GM12878 (cell line): ENCODE measurements around the gene SMIM43. TPM values are rescaled to one million over a fixed set of nuclear protein-coding genes. Genes with fewer than 3 reads are reported as not detected.

Experiments used
- ATAC-seq: fragments of 200-7000 bp; cut with Tn5 transposase; 3 replicates; pipeline ENCODE4 v1.9.1; 2020; ENCODE audit warnings: mild to moderate bottlenecking, moderate library complexity
- BruUV-seq: library from RNA; stranded (reverse); fragments of 400-500 nt; replicated peaks from 2 replicates; lab custom pipeline; 2021; lab: Mats Ljungman, UMichigan
- CTCF ChIA-PET: fragments of 300-600 bp; sonication (Branson Sonifier 250); formaldehyde crosslinking; extraction: SDS; loops from one replicate; lab custom pipeline; 2021; ENCODE audit warnings: inconsistent platforms; lab: Yijun Ruan, JAX
- POLR2A ChIA-PET: fragments of 350-600 bp; formaldehyde crosslinking; extraction: SDS; loops from one replicate; lab custom pipeline; 2021; ENCODE audit warnings: inconsistent platforms; lab: Charles Lee
- RAD21 ChIA-PET: fragments of 300-600 bp; sonication (Branson Sonifier 250); formaldehyde crosslinking; loops from one replicate; lab custom pipeline; 2023; ENCODE audit warnings: antibody characterized with exemption; ENCODE audit not compliant: unreplicated experiment; lab: Charles Lee
- SMC1A ChIA-PET: fragments of 300-600 bp; sonication (Branson Sonifier 250); formaldehyde crosslinking; loops from one replicate; lab custom pipeline; 2023; ENCODE audit not compliant: unreplicated experiment, uncharacterized antibody; lab: Charles Lee
- DNase-seq: peaks from one replicate; pipeline ENCODE4 v3.0.0-alpha.2; 2011; ENCODE audit warnings: low read depth, low spot score
- FAIRE-seq: peaks from 3 replicates; lab custom pipeline; 2011; peaks lifted over from hg19 to GRCh38; lab: Jason Lieb, UNC
- H2AFZ ChIP-seq: 2 replicates; pipeline ENCODE4 v1.6.0; 2011; ENCODE audit warnings: low read depth, low read length, control low read depth; ENCODE audit not compliant: control insufficient read depth
- H3K27ac ChIP-seq: 2 replicates; pipeline ENCODE4 v1.5.1; 2011; ENCODE audit warnings: control low read depth; ENCODE audit not compliant: control insufficient read depth, insufficient read depth
- H3K27me3 ChIP-seq, 2 experiments: replicated peaks in 1 of 2; 2 replicates each; pipeline versions ENCODE4 v1.6.0 to v1.6.1; 2011; ENCODE audit warnings: low read length in 1 of 2; ENCODE audit not compliant: control insufficient read depth in 2 of 2, insufficient read depth in 2 of 2
- H3K36me3 ChIP-seq, 2 experiments: 2 replicates each; pipeline ENCODE4 v1.5.1; 2011; ENCODE audit warnings: low read length in 1 of 2; ENCODE audit not compliant: control insufficient read depth in 2 of 2, insufficient read depth in 2 of 2
- H3K4me1 ChIP-seq: 2 replicates; pipeline ENCODE4 v1.6.1; 2011; ENCODE audit warnings: mild to moderate bottlenecking, low read length, moderate library complexity, mixed read lengths; ENCODE audit not compliant: control insufficient read depth, insufficient read depth
- H3K4me2 ChIP-seq: 2 replicates; pipeline ENCODE4 v1.6.0; 2011; ENCODE audit warnings: control low read depth; ENCODE audit not compliant: control insufficient read depth, insufficient read depth
- H3K4me3 ChIP-seq: fragments of 200-600 bp; sonication (generic); 2 replicates; pipeline ENCODE4 v1.5.1; 2016
- H3K79me2 ChIP-seq: 2 replicates; pipeline ENCODE4 v1.6.0; 2011; ENCODE audit warnings: low read length; ENCODE audit not compliant: control insufficient read depth, insufficient read depth
- H3K9ac ChIP-seq: 2 replicates; pipeline ENCODE4 v1.8.0; 2011; ENCODE audit warnings: low read length, control low read depth, mixed read lengths; ENCODE audit not compliant: control insufficient read depth, insufficient read depth
- H3K9me3 ChIP-seq: replicated peaks from 3 replicates; pipeline ENCODE4 v1.5.1; 2011; ENCODE audit warnings: mild to moderate bottlenecking, low read length; ENCODE audit not compliant: control insufficient read depth, insufficient read depth
- H4K20me1 ChIP-seq: 2 replicates; pipeline ENCODE4 v1.6.0; 2011; ENCODE audit not compliant: control insufficient read depth, insufficient read depth
- BRCA1 ChIP-seq: IDR thresholded peaks from 2 replicates; pipeline ENCODE4 v1.6.1; 2011; ENCODE audit warnings: low read depth, low read length, improper control_type of control experiment
- CEBPB ChIP-seq, 2 experiments: fragments of 150-350 bp in 1 of 2; IDR thresholded peaks; 2 replicates each; pipeline ENCODE4 v1.6.1; 2012 to 2014; ENCODE audit warnings: low read depth in 2 of 2, low read length in 2 of 2, borderline replicate concordance in 1 of 2, inconsistent platforms in 1 of 2
- SPI1 ChIP-seq: IDR thresholded peaks from 2 replicates; pipeline ENCODE4 v1.6.1; 2011; ENCODE audit warnings: low read depth, mild to moderate bottlenecking, low read length, moderate library complexity, borderline replicate concordance; ENCODE audit not compliant: insufficient read depth
- WRNIP1 ChIP-seq: IDR thresholded peaks from 2 replicates; pipeline ENCODE4 v1.6.1; 2011; ENCODE audit warnings: low read depth, low read length, improper control_type of control experiment, borderline replicate concordance
- ZNF207 ChIP-seq: fragments of 450-650 bp; IDR thresholded peaks from 2 replicates; pipeline ENCODE4 v1.6.1; 2014; ENCODE audit warnings: antibody characterized with exemption, mild to moderate bottlenecking, borderline replicate concordance
- ZNF384 ChIP-seq: IDR thresholded peaks from 2 replicates; pipeline ENCODE4 v1.6.1; 2012; ENCODE audit warnings: low read depth, mild to moderate bottlenecking, low read length, improper control_type of control experiment, borderline replicate concordance
- WGBS: methylation state at CpG from one replicate; pipeline ENCODE4 v1.1.6; 2016; ENCODE audit warnings: low lambda C conversion rate; ENCODE audit not compliant: insufficient replicate concordance, insufficient coverage; ENCODE audit errors: missing lambda C conversion rate; 5-methylcytosine and 5-hydroxymethylcytosine counted together
- in situ Hi-C: fragments of 300-500 bp; cut with MboI; formaldehyde crosslinking; loops from 9 replicates; pipeline ENCODE4 v1.14.3; 2018; ENCODE audit warnings: mixed read lengths
- intact Hi-C: fragments of 100-400 bp; cut with micrococcal nuclease; formaldehyde crosslinking; loops from one replicate; pipeline ENCODE4 v1.14.2; 2022; ENCODE audit not compliant: unreplicated experiment
- polyA plus RNA-seq, 11 experiments: library from polyadenylated mRNA; depleted of rRNA in 4 of 11; unstranded in 6 of 11; stranded (reverse) in 5 of 11; fragments of >200 nt; fragmentation: Nextera tagmentation in 4 of 11; fragmentation: Illumina TruSeq in 1 of 11; extraction: Ambion mirVana in 4 of 11; extraction: Trizol in 1 of 11; gene quantifications; 1 replicate in 1 of 11; 2 replicates in 10 of 11; pipeline versions ENCODE4 v1.2.1 to v1.2.3, GENCODE V29; 2011 to 2016; ENCODE audit warnings: inconsistent platforms in 2 of 11, missing spikeins in 2 of 11, low read depth in 1 of 11
- total RNA-seq, 4 experiments: library from RNA; depleted of rRNA in 3 of 4; stranded (reverse); fragments of >200 nt in 3 of 4; fragmentation: Illumina TruSeq in 1 of 4; extraction: Trizol in 1 of 4; gene quantifications; 2 replicates each; pipeline versions ENCODE4 v1.2.1 to v1.2.3, GENCODE V29; 2013 to 2021
- TF ChIP-seq, protein P1 (sequence below): IDR thresholded peaks from 2 replicates; pipeline ENCODE4 v1.6.1; 2012; ENCODE audit warnings: low read depth, low read length, improper control_type of control experiment
- TF ChIP-seq, protein P2 (sequence below): fragments of 450-650 bp; IDR thresholded peaks from 2 replicates; pipeline ENCODE4 v1.6.1; 2016; ENCODE audit warnings: mild to moderate bottlenecking
- TF ChIP-seq, protein P3 (sequence below): IDR thresholded peaks from 2 replicates; pipeline ENCODE4 v1.6.1; 2011; ENCODE audit warnings: low read depth, mild to moderate bottlenecking, low read length, moderate library complexity, borderline replicate concordance; ENCODE audit errors: extremely low read depth
- TF ChIP-seq, protein P4 (sequence below): fragments of 450-650 bp; IDR thresholded peaks from 2 replicates; pipeline ENCODE4 v1.6.1; 2017; ENCODE audit warnings: low read depth, mild to moderate bottlenecking, moderate library complexity
- TF ChIP-seq, protein P5 (sequence below): fragments of 450-650 bp; IDR thresholded peaks from 2 replicates; pipeline ENCODE4 v1.6.1; 2017; ENCODE audit warnings: mild to moderate bottlenecking
- TF ChIP-seq, protein P6 (sequence below): fragments of 450-650 bp; IDR thresholded peaks from 2 replicates; pipeline ENCODE4 v1.6.1; 2016; ENCODE audit warnings: mild to moderate bottlenecking, moderate library complexity, borderline replicate concordance

SMIM43 gene
- total and polyA plus RNA-seq, 10 of the 15 experiments (the other 5 are each of a cell fraction or from before 2014, with no cell fraction given): 0.12 TPM; not detected in 9

DNA sequence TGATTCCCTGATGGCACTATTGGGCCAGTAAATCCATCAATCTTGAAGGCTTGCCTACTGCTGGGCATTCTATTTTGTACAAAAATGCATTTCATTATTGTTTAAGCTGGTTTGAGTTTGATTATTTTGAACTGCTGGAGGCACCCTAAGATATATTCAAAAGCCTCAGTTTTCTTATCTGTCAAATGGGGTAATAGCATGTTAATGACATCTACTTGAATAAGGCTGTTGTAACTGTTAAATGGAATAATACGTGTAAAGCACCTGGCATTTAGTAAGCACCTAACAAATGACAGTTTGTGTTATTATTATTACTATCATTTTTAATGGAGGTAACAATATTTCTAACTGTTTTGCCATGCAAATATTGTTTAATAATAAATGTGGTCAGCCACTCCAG, 6.9 kb upstream of the SMIM43 start (continued):
- TF ChIP-seq, protein P1, sequence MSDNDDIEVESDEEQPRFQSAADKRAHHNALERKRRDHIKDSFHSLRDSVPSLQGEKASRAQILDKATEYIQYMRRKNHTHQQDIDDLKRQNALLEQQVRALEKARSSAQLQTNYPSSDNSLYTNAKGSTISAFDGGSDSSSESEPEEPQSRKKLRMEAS: no peak
- TF ChIP-seq, protein P2, sequence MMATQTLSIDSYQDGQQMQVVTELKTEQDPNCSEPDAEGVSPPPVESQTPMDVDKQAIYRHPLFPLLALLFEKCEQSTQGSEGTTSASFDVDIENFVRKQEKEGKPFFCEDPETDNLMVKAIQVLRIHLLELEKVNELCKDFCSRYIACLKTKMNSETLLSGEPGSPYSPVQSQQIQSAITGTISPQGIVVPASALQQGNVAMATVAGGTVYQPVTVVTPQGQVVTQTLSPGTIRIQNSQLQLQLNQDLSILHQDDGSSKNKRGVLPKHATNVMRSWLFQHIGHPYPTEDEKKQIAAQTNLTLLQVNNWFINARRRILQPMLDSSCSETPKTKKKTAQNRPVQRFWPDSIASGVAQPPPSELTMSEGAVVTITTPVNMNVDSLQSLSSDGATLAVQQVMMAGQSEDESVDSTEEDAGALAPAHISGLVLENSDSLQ: no peak
- TF ChIP-seq BRCA1: no peak

DNA sequence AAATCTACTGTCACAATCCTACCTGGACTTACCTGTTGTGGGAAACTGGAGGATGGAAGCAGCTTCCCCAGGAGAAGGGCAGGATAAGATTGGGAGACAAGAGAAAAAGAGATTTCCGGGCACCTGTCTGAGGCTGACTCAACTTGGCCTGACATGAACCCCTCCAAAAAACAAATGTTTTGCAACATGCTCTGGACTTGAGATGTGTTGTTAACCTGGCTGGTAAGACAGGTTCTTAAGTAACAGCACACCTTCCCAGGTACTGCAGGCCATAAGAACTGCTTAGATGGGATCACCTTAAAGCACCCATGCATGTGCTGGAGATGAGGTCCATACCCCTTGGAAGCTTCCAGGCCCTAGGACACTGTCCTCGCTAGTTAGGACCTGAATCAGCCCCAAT, 4.4 kb upstream of the SMIM43 start:
- no peak overlapping the region for H2AFZ ChIP-seq
- ATAC-seq: no peak
- no peak overlapping the region for H3K27ac ChIP-seq
- no peaks in the 10 kb centered on the region; the same call in 1 of the 2 replicates for H4K20me1 ChIP-seq
- no peak for FAIRE-seq
- no peaks in the 10 kb centered on the region for H3K79me2 ChIP-seq
- H3K4me3 ChIP-seq: no peak overlapping the region
- intact Hi-C loops: no loop called here
- BruUV-seq: no TSS peak
- no peak for DNase-seq
- H3K36me3 ChIP-seq: no peaks in the 10 kb centered on the region
- H3K9ac ChIP-seq: no peak overlapping the region
- H3K9me3 ChIP-seq: no peaks in the 10 kb centered on the region; the same call in 2 of the 3 replicates
- SMC1A ChIA-PET: interaction anchor here (1.5 to 6.4 kb wide), 3 partner anchors 8 to 17 kb away, joined by 3 to 36 read pairs (median 3); no protein-coding TSS in a partner anchor
- 73% methylated on average over 2 of the region's 2 CpGs for WGBS
- no peaks in the 10 kb centered on the region for H3K4me1 ChIP-seq
- RAD21 ChIA-PET: no interaction called here
- in situ Hi-C loops: no loop called here
- H3K27me3 ChIP-seq: peaks cover 1 to 5% of the 10 kb centered on the region in 2 experiments; a peak in 2 of 4 replicates
- POLR2A ChIA-PET: no interaction called here
- CTCF ChIA-PET: no interaction called here
- H3K4me2 ChIP-seq: no peak overlapping the region
- no peak for TF ChIP-seq WRNIP1
- no peak for TF ChIP-seq SPI1
- TF ChIP-seq, protein P3, sequence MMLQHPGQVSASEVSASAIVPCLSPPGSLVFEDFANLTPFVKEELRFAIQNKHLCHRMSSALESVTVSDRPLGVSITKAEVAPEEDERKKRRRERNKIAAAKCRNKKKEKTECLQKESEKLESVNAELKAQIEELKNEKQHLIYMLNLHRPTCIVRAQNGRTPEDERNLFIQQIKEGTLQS: no peak
- TF ChIP-seq, protein P4, sequence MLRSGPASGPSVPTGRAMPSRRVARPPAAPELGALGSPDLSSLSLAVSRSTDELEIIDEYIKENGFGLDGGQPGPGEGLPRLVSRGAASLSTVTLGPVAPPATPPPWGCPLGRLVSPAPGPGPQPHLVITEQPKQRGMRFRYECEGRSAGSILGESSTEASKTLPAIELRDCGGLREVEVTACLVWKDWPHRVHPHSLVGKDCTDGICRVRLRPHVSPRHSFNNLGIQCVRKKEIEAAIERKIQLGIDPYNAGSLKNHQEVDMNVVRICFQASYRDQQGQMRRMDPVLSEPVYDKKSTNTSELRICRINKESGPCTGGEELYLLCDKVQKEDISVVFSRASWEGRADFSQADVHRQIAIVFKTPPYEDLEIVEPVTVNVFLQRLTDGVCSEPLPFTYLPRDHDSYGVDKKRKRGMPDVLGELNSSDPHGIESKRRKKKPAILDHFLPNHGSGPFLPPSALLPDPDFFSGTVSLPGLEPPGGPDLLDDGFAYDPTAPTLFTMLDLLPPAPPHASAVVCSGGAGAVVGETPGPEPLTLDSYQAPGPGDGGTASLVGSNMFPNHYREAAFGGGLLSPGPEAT: no peak
- TF ChIP-seq CEBPB (IDR thresholded peaks at IDR 0.05; ENCODE audit: borderline replicate concordance in 1 of 2, low read depth in 2 of 2, low read length in 2 of 2): no peak
- no peak for TF ChIP-seq ZNF207
- no peak for TF ChIP-seq ZNF384
- TF ChIP-seq, protein P5, sequence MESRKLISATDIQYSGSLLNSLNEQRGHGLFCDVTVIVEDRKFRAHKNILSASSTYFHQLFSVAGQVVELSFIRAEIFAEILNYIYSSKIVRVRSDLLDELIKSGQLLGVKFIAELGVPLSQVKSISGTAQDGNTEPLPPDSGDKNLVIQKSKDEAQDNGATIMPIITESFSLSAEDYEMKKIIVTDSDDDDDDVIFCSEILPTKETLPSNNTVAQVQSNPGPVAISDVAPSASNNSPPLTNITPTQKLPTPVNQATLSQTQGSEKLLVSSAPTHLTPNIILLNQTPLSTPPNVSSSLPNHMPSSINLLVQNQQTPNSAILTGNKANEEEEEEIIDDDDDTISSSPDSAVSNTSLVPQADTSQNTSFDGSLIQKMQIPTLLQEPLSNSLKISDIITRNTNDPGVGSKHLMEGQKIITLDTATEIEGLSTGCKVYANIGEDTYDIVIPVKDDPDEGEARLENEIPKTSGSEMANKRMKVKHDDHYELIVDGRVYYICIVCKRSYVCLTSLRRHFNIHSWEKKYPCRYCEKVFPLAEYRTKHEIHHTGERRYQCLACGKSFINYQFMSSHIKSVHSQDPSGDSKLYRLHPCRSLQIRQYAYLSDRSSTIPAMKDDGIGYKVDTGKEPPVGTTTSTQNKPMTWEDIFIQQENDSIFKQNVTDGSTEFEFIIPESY: no peak
- TF ChIP-seq, protein P6, sequence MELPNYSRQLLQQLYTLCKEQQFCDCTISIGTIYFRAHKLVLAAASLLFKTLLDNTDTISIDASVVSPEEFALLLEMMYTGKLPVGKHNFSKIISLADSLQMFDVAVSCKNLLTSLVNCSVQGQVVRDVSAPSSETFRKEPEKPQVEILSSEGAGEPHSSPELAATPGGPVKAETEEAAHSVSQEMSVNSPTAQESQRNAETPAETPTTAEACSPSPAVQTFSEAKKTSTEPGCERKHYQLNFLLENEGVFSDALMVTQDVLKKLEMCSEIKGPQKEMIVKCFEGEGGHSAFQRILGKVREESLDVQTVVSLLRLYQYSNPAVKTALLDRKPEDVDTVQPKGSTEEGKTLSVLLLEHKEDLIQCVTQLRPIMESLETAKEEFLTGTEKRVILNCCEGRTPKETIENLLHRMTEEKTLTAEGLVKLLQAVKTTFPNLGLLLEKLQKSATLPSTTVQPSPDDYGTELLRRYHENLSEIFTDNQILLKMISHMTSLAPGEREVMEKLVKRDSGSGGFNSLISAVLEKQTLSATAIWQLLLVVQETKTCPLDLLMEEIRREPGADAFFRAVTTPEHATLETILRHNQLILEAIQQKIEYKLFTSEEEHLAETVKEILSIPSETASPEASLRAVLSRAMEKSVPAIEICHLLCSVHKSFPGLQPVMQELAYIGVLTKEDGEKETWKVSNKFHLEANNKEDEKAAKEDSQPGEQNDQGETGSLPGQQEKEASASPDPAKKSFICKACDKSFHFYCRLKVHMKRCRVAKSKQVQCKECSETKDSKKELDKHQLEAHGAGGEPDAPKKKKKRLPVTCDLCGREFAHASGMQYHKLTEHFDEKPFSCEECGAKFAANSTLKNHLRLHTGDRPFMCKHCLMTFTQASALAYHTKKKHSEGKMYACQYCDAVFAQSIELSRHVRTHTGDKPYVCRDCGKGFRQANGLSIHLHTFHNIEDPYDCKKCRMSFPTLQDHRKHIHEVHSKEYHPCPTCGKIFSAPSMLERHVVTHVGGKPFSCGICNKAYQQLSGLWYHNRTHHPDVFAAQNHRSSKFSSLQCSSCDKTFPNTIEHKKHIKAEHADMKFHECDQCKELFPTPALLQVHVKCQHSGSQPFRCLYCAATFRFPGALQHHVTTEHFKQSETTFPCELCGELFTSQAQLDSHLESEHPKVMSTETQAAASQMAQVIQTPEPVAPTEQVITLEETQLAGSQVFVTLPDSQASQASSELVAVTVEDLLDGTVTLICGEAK: no peak
